NCI-H1048 (cell line): ENCODE measurements around the gene PCDHGB1.
"Not testable (repeated sequence)": the region's sequence is repeated elsewhere in the genome, so short reads cannot be mapped to it uniquely, and the experiment has no call there.

Experiments
- DNase-seq: peaks from one replicate; lab custom pipeline; 2025; lab: John Stamatoyannopoulos, UW

Gene PCDHGB1

GRCh38 chr5:141349917-141350619 is at the start of gene PCDHGB1:
PCDHGB1 (plus strand) TSS chr5:141350099; CDS start chr5:141350261, 162 bp downstream.
- no peak for DNase-seq

GRCh38 chr5:141303756-141304155 is 46.1 kb upstream of the PCDHGB1 start, which contains the start of gene SLC25A2:
SLC25A2 (minus strand) TSS chr5:141304049; CDS start chr5:141303865, 184 bp downstream.
- no peak for DNase-seq

- DNase-seq: no peak
Measured at GRCh38 chr5:141306630-141307029, 43.3 kb upstream of the PCDHGB1 start.

- DNase-seq: no peak
Measured at GRCh38 chr5:141313711-141314110, 36.2 kb upstream of the PCDHGB1 start.

GRCh38 chr5:141316963-141317362 is 32.9 kb upstream of the PCDHGB1 start:
- not testable (repeated sequence) for DNase-seq

GRCh38 chr5:141319202-141319601 is 30.7 kb upstream of the PCDHGB1 start:
- no peak for DNase-seq

GRCh38 chr5:141319699-141320098 is 30.2 kb upstream of the PCDHGB1 start:
- no peak for DNase-seq

- DNase-seq: peak; percentile 92
Measured at GRCh38 chr5:141320225-141321169, 29.4 kb upstream of the PCDHGB1 start, which contains the start of gene TAF7. TAF7 (minus strand) TSS chr5:141320784; CDS start chr5:141320044, 740 bp downstream.

- no peak for DNase-seq
Measured at GRCh38 chr5:141322261-141322660, 27.6 kb upstream of the PCDHGB1 start.

- DNase-seq: no peak
Measured at GRCh38 chr5:141326088-141326854, 23.6 kb upstream of the PCDHGB1 start.

- no peak for DNase-seq
Measured at GRCh38 chr5:141328231-141328630, 21.7 kb upstream of the PCDHGB1 start.

GRCh38 chr5:141330299-141331080 is 19.4 kb upstream of the PCDHGB1 start, which contains the start of gene PCDHGA1:
PCDHGA1 (plus strand) TSS chr5:141330514.
- no peak for DNase-seq

- not testable (repeated sequence) for DNase-seq
Measured at GRCh38 chr5:141332571-141332970, 17.3 kb upstream of the PCDHGB1 start.

- DNase-seq: no peak
Measured at GRCh38 chr5:141338538-141339306, 11.2 kb upstream of the PCDHGB1 start, which contains the start of gene PCDHGA2. PCDHGA2 (plus strand) TSS chr5:141338760.

- DNase-seq: not testable (repeated sequence)
Measured at GRCh38 chr5:141340781-141341354, 9.0 kb upstream of the PCDHGB1 start.

GRCh38 chr5:141342773-141343172 is 7.1 kb upstream of the PCDHGB1 start:
- no peak for DNase-seq

- no peak for DNase-seq
Measured at GRCh38 chr5:141343242-141343952, 6.5 kb upstream of the PCDHGB1 start, which contains the start of gene PCDHGA3. PCDHGA3 (plus strand) TSS chr5:141343829; CDS start chr5:141344034, 205 bp downstream.

GRCh38 chr5:141343953-141344463 is 5.9 kb upstream of the PCDHGB1 start:
- DNase-seq: no peak

GRCh38 chr5:141345327-141345726 is 4.6 kb upstream of the PCDHGB1 start:
- no peak for DNase-seq
